ENCODE measurements around the gene ZC3H15.

ZC3H15 gene

DNA sequence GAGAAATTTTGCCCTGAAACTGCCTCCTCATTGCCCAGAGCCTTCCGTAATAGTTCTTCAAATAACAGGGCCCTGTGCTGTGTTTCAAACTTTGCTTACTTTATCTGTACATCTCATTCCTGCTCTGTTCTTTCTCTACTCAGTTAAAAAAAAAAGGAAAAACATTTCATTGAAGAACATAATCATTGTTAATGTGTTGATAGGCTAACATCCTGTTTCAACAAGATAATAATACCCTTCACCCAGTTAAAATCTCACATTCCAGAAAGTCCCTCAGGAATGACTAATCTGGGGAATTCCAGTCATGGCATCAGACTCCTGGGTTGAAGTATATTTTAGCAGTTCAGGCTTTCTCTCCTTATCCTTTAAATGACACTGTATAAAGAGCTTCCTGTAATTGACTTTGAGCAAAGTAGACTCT, 58.2 kb downstream of the ZC3H15 start:
- DNase-seq, result no peak

- DNase-seq, result no peak
Measured at GRCh38 chr2:186546846-186547245, 60.8 kb downstream of the ZC3H15 start.

DNA sequence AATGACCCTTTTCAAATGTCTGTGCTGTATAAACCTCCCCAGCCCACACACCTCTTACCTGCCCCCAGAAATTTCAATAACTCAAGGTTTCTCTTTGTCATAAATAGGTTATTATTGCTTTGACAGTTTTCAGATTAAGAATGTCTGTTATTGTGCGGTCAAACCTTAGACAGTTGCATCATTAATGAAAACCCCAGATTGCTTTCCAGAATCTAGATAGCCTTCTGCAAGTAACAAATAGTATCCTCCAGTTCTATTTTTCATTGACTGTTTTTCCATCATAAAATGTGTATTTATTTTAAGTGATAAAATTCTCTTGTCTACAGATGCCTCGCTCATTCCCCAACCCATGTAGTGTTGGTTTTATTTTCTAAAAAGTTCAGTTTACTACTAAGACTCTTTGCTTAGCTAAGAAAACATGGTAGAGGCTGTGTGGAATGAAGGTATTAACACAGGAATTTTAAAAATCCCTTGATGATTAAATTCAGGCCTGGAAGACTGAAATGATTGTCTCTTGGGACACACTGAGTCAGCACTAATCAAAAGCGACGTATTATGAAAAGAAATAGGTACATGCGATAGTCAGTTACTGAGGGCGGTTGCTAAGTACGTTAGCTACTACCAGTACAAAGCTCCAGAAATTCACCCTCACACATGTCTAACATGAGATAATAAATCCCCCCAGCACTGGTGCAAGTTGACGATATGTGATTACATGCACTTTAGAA, 65.4 kb downstream of the ZC3H15 start:
- DNase-seq, result no peak

GRCh38 chr2:186554429-186554828, 68.4 kb downstream of the ZC3H15 start:
- DNase-seq, result no peak

DNA sequence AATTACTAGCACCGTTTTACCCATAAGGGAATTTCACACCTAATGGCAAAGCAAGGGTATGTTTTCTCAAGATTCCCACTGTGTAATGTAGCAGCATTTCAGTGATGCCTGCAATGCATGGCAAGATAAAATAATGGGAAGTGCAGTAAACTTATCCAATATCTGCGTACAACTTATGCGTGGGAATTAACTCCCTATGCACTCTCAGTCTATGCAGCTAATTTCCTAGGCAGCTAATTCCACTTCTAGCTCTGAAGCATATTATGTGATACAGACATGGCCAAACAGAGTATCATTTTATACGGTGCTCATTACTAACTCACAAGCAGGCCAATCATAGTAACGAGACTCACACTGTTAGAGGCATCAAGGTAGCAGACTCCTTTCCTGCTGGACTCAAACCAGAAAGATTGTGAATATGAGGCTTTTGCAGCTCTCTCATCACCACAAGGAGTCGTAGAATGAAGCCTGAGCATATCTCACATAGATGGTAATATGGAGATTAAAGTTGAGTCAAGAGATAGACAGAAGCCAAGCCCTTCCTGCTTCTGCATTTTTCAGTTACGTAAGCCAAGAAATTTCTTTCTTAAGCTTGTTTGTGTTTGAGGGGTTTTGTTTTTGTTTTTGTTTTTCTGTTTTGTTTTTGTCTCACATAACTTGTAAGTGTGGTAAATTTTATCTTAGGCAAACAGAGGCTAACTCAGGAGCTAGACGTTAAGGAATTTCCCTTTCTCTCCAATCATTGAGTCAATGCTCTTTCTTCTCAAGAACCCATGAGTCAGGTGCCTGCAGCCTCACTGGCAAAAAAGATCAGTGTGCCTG, 69.0 kb downstream of the ZC3H15 start:
- no peak for DNase-seq

DNA sequence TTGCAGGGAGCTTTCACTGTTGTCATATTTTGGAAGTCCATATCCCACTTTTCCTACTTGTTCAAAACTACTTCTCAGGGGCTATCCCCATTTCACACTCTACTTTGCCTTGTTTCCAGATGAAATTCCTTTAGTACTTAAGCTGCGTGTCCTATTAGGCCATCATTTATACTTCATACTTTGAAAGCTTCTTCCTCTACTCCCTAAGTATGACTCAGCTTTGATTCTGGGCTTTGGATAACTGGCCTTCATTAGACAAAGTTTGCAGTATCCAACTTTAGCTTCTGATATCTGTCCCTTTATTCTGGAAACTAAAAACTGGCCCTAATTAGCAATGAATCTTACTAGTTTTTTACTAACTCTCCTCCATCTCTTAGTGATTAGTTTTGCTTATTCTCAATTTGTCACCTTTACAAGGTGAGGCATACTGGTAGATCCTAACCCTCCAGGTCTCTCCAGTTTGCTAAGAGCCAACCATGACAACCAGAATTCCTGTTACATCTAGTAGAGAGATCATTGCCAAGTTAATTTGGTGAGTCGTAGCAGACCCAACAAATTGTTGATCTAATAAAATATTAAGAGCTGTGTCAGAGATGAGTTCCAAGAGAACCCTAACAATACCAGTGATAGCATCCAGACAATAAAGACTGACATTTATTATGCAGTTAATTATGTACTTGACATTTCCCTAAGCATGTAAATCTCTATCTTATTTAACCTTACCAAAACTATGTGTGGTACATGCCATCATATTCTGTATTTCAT, 72.6 kb downstream of the ZC3H15 start:
- no peak for DNase-seq
